K562 (cell line): ENCODE data around the gene ABHD1. TPM values are rescaled to one million over a fixed set of nuclear protein-coding genes. Genes with fewer than 3 reads are reported as not detected.

Source experiments
- ATAC-seq: fragments of 200-7000 bp; cut with Tn5 transposase; 3 replicates; pipeline ENCODE4 v1.9.1; 2020; ENCODE audit warnings: moderate library complexity
- BruUV-seq: library from RNA; stranded (reverse); fragments of 400-500 nt; replicated peaks from 2 replicates; lab custom pipeline; 2021; lab: Mats Ljungman, UMichigan
- CTCF ChIA-PET: fragments of 300-600 bp; formaldehyde crosslinking; extraction: SDS; loops from one replicate; lab custom pipeline; 2021; ENCODE audit warnings: low intra/inter-chr PET ratio; lab: Yijun Ruan, JAX
- POLR2A ChIA-PET: fragments of 300-600, 350-650 bp; sonication (Branson Sonifier 250); formaldehyde crosslinking; extraction: SDS; loops from one replicate; lab custom pipeline; 2021; ENCODE audit warnings: antibody characterized with exemption, inconsistent platforms; lab: Yijun Ruan, JAX
- DNase-seq, 4 experiments: peaks; one replicate each; pipeline versions ENCODE4 v3.0.0 to v3.0.0-alpha.2; 2011 to 2018; ENCODE audit warnings: low spot score in 3 of 4, mixed read lengths in 3 of 4; ENCODE audit errors: extremely low read depth in 1 of 4
- FAIRE-seq: peaks from 2 replicates; lab custom pipeline; 2011; peaks lifted over from hg19 to GRCh38; lab: Jason Lieb, UNC
- H2AFZ ChIP-seq: 2 replicates; pipeline ENCODE4 v1.6.0; 2011; ENCODE audit warnings: low read depth, low read length, control low read depth, inconsistent platforms
- H3K27ac ChIP-seq: fragments of 200-600 bp; 3 replicates; pipeline ENCODE4 v1.8.0; 2011; ENCODE audit warnings: low read depth, mild to moderate bottlenecking, control low read depth, inconsistent platforms, low read length, moderate library complexity, mixed read lengths; ENCODE audit errors: extremely low read depth
- H3K27me3 ChIP-seq, 2 experiments: fragments of 300-600 bp in 1 of 2; 2 replicates in 1 of 2; 3 replicates in 1 of 2; pipeline versions ENCODE4 v1.6.0 to v1.8.0; 2011; ENCODE audit warnings: inconsistent platforms in 2 of 2, low read length in 2 of 2, mild to moderate bottlenecking in 1 of 2, mixed read lengths in 1 of 2, moderate library complexity in 1 of 2; ENCODE audit not compliant: control insufficient read depth in 2 of 2, insufficient read depth in 2 of 2
- H3K36me3 ChIP-seq: fragments of 300-600 bp; 3 replicates; pipeline ENCODE4 v1.8.0; 2011; ENCODE audit warnings: mild to moderate bottlenecking, low read length, inconsistent platforms; ENCODE audit not compliant: control insufficient read depth, insufficient read depth
- H3K4me1 ChIP-seq, 2 experiments: fragments of 200-600 bp in 1 of 2; replicated peaks in 1 of 2; 2 replicates in 1 of 2; 3 replicates in 1 of 2; pipeline versions ENCODE4 v1.5.1 to v1.8.0; 2011; ENCODE audit warnings: inconsistent platforms in 2 of 2, low read length in 2 of 2, mild to moderate bottlenecking in 1 of 2, mixed read lengths in 1 of 2, moderate library complexity in 1 of 2; ENCODE audit not compliant: control insufficient read depth in 2 of 2, insufficient read depth in 2 of 2
- H3K4me2 ChIP-seq: 2 replicates; pipeline ENCODE4 v1.6.1; 2011; ENCODE audit warnings: low read length, control low read depth, inconsistent platforms, mixed read lengths; ENCODE audit not compliant: insufficient read depth
- H3K4me3 ChIP-seq: fragments of 200-600 bp; sonication (generic), shearing (Covaris generic); 2 replicates; pipeline ENCODE4 v1.5.1; 2016; ENCODE audit warnings: control low read depth, inconsistent platforms
- H3K79me2 ChIP-seq: fragments of 200-600 bp; 3 replicates; pipeline ENCODE4 v1.8.0; 2011; ENCODE audit warnings: low read length, inconsistent platforms; ENCODE audit not compliant: control insufficient read depth, insufficient read depth
- H3K9ac ChIP-seq, 2 experiments: 2 replicates each; pipeline versions ENCODE4 v1.6.0 to v1.6.1; 2011; ENCODE audit warnings: low read depth in 2 of 2, low read length in 2 of 2, control low read depth in 1 of 2, inconsistent platforms in 1 of 2, mild to moderate bottlenecking in 1 of 2, mixed read lengths in 1 of 2; ENCODE audit not compliant: insufficient read depth in 1 of 2
- H3K9me1 ChIP-seq: one replicate; pipeline ENCODE4 v1.6.0; 2011; ENCODE audit warnings: inconsistent platforms, mild to moderate bottlenecking, low read length, moderate library complexity; ENCODE audit not compliant: control insufficient read depth, insufficient read depth
- H3K9me3 ChIP-seq: replicated peaks from 2 replicates; pipeline ENCODE4 v1.5.1; 2011; ENCODE audit warnings: low read depth, low read length, inconsistent platforms; ENCODE audit not compliant: control insufficient read depth, insufficient read depth
- H4K20me1 ChIP-seq: replicated peaks from 2 replicates; pipeline ENCODE4 v1.6.1; 2011; ENCODE audit warnings: low read length, inconsistent platforms, mixed read lengths; ENCODE audit not compliant: control insufficient read depth, insufficient read depth
- MEIS2 ChIP-seq: fragments of 450-650 bp; IDR thresholded peaks from 2 replicates; pipeline ENCODE4 v1.6.1; 2014; ENCODE audit warnings: mild to moderate bottlenecking; ENCODE audit not compliant: partially characterized antibody
- ZNF263 ChIP-seq: sonication (generic); formaldehyde crosslinking; IDR thresholded peaks from 2 replicates; pipeline ENCODE4 v1.8.0; 2022; ENCODE audit warnings: mild to moderate bottlenecking, missing genetic modification reagents, borderline replicate concordance
- whole genome bisulfite sequencing: fragments of 100-300 bp; shearing (Covaris generic); methylation state at CpG from one replicate; pipeline ENCODE4 v1.1.6; 2016; ENCODE audit warnings: low coverage, mixed read lengths; ENCODE audit not compliant: insufficient coverage; ENCODE audit errors: missing lambda C conversion rate; 5-methylcytosine and 5-hydroxymethylcytosine counted together
- in situ Hi-C: fragments of 300-500 bp; cut with MboI; formaldehyde crosslinking; loops from 4 replicates; pipeline ENCODE4 v1.15.0; 2018; ENCODE audit warnings: inconsistent platforms, mixed read lengths
- intact Hi-C: fragments of 100-400 bp; cut with micrococcal nuclease; formaldehyde crosslinking; loops from 2 replicates; pipeline ENCODE4 v1.14.2; 2022
- polyA plus RNA-seq, 8 experiments: library from polyadenylated mRNA; depleted of rRNA in 4 of 8; stranded (reverse) in 5 of 8; unstranded in 3 of 8; fragments of >200 nt; fragmentation: Nextera tagmentation in 2 of 8; fragmentation: Illumina TruSeq in 1 of 8; extraction: Ambion mirVana in 2 of 8; extraction: Trizol in 1 of 8; gene quantifications; 2 replicates each; pipeline versions ENCODE4 v1.2.1 to v1.2.3, GENCODE V29; 2011 to 2014; ENCODE audit warnings: inconsistent platforms in 1 of 8, missing spikeins in 1 of 8
- total RNA-seq, 7 experiments: library from RNA; depleted of rRNA in 6 of 7; stranded (reverse); fragments of >200 nt in 6 of 7; fragmentation: Illumina TruSeq in 2 of 7; extraction: Trizol in 2 of 7; gene quantifications; 2 replicates each; pipeline versions ENCODE4 v1.2.1 to v1.2.3, GENCODE V29; 2011 to 2021; ENCODE audit warnings: low replicate concordance in 1 of 7
- TF ChIP-seq, protein P1 (sequence below), 3 experiments: IDR thresholded peaks in 2 of 3; conservative IDR thresholded peaks in 1 of 3; 2 replicates each; pipeline ENCODE4 v1.5.1; 2011 to 2012; ENCODE audit warnings: low read length in 3 of 3, mild to moderate bottlenecking in 3 of 3, control low read depth in 2 of 3, improper control_type of control experiment in 1 of 3, inconsistent platforms in 1 of 3, low read depth in 1 of 3, mixed read lengths in 1 of 3, moderate library complexity in 1 of 3; ENCODE audit not compliant: insufficient read depth in 2 of 3

ABHD1 gene
- total and polyA plus RNA-seq, 9 of the 15 experiments (the other 6 are each of a cell fraction or from before 2014, with no cell fraction given) = 0.10 to 0.16 (median 0.11) TPM; not detected in 5

DNA sequence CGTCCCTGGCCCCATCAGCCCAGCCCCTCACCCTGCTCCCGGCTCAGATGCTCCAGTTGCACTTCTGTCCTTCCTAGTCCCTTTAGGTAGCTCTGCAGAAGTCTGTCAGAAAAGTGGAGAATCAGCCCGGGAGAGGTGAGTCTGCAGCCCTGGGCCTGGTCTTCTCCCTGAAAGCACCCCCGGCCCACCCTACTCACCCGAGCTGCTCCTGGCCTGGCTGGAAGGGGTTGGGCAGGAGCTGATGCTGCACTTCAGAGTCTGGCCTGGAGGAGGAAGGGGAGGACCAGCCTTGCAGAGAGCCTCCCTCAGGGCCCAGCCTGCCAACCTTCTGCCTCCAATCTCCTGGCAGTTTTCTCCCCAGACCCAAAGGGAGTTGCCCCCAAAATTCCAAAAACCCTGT lies 21.3 kb upstream of the ABHD1 start:
- CTCF ChIA-PET = no interaction called here
- no peak for DNase-seq
- H3K9me1 ChIP-seq = no peaks in the 10 kb centered on the region
- H3K4me2 ChIP-seq = no peak overlapping the region
- BruUV-seq = no TSS peak
- FAIRE-seq = no peak
- no peaks in the 10 kb centered on the region for H3K27me3 ChIP-seq
- WGBS = 25% methylated on average over 5 of the region's 5 CpGs
- intact Hi-C loops = no loop called here
- H4K20me1 ChIP-seq = no peaks in the 10 kb centered on the region
- H3K9ac ChIP-seq = peak overlapping the region in 1 of 2 experiments; percentile 38; a peak in 1 of 4 replicates
- peaks cover 0 to 14% of the 10 kb centered on the region in 2 experiments; a peak in 2 of 5 replicates for H3K4me1 ChIP-seq
- ATAC-seq = peak; percentile 43; the same call in 1 of the 3 replicates
- H3K4me3 ChIP-seq = no peak overlapping the region
- in situ Hi-C loops = no loop called here
- H3K27ac ChIP-seq = no peak overlapping the region
- H3K79me2 ChIP-seq = no peaks in the 10 kb centered on the region
- no peaks in the 10 kb centered on the region for H3K9me3 ChIP-seq
- H2AFZ ChIP-seq = no peak overlapping the region
- POLR2A ChIA-PET = interaction anchor here (0.9 to 1.9 kb wide), 4 partner anchors 12 to 191 kb away, joined by 3 to 5 read pairs (median 4); partner anchors contain the start of genes ATRAID and SLC5A6
- TF ChIP-seq ZNF263 (CRISPR knock-in tag) (peak; percentile 82), MEIS2 (no peak)
- TF ChIP-seq, protein P1, sequence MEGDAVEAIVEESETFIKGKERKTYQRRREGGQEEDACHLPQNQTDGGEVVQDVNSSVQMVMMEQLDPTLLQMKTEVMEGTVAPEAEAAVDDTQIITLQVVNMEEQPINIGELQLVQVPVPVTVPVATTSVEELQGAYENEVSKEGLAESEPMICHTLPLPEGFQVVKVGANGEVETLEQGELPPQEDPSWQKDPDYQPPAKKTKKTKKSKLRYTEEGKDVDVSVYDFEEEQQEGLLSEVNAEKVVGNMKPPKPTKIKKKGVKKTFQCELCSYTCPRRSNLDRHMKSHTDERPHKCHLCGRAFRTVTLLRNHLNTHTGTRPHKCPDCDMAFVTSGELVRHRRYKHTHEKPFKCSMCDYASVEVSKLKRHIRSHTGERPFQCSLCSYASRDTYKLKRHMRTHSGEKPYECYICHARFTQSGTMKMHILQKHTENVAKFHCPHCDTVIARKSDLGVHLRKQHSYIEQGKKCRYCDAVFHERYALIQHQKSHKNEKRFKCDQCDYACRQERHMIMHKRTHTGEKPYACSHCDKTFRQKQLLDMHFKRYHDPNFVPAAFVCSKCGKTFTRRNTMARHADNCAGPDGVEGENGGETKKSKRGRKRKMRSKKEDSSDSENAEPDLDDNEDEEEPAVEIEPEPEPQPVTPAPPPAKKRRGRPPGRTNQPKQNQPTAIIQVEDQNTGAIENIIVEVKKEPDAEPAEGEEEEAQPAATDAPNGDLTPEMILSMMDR (IDR thresholded peaks at IDR 0.05 in 2 of 3, conservative IDR thresholded peaks at IDR 0.05 in 1 of 3; ENCODE audit: insufficient read depth in 2 of 3, low read depth in 1 of 3, low read length in 3 of 3) = peak in 2 of 3 experiments; percentile 1 to 6; a peak in 1 of 6 replicates
- no peaks in the 10 kb centered on the region for H3K36me3 ChIP-seq
